Measurements from ENCODE around the gene SLC20A1. TPM values are rescaled to one million over a fixed set of nuclear protein-coding genes. Genes with fewer than 3 reads are reported as not detected.
A peak's percentile ranks its signal among the peaks of the same experiment; 100 is the strongest.
"Not testable (repeated sequence)": the region's sequence is repeated elsewhere in the genome, so short reads cannot be mapped to it uniquely, and the experiment has no call there.

The SLC20A1 gene
- total RNA-seq, 1 experiment from 2014 or later, result 209 TPM

DNA sequence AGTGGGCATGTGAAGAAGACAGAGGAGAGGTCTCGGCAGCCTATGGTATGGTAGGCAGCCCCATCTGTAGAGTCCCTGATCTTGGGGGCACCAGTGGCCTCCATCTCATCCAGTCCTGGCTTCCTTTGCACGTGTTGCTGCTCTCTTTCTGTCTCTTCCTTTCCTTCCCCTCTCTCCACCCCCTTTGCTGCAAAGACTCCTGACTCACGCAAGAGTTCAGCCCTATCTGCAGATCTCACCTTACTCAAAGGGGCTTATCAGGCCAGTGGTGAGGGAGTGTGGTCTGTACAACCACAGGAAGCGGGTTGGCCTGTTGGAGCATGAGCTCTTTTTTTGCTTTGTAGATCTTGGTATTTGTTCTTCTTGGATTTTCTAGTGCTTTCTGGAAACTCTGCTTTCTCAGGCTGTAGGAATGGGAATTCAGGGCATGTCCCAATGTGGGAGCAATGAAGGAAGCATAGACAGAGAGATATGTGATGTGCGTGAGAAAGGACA lies 60.5 kb downstream of the SLC20A1 start:
- Histone ChIP-seq H3K36me3 (ENCODE audit: low read depth, low read length) (no peaks in the 10 kb centered on the region), H3F3A (ENCODE audit: low read length, unreplicated experiment) (no peaks in the 10 kb centered on the region), H3K4me3 (ENCODE audit: low read length) (no peak overlapping the region), H3K9ac (ENCODE audit: low read length) (no peak overlapping the region), H2AFZ (ENCODE audit: low read length) (no peak overlapping the region), H3K4me1 (ENCODE audit: insufficient read depth, low read length) (peaks cover 10% of the 10 kb centered on the region), H3K27me3 (ENCODE audit: low read length) (no peaks in the 10 kb centered on the region), H3K4me2 (ENCODE audit: low read length) (peak overlapping the region; percentile 29; the same call in 1 of the 2 replicates), H3K27ac (ENCODE audit: low read length) (no peak overlapping the region), H4K20me1 (ENCODE audit: low read length) (no peaks in the 10 kb centered on the region), H3K79me2 (ENCODE audit: low read length) (no peaks in the 10 kb centered on the region), H3K9me2 (replicated peaks; ENCODE audit: low read length) (no peaks in the 10 kb centered on the region), H3K9me3 (ENCODE audit: low read length) (no peaks in the 10 kb centered on the region)
- ChIA-PET CTCF (no interaction called here), POLR2A (ENCODE audit: unreplicated experiment) (no interaction called here)
- TF ChIP-seq EZH2phosphoT487 (IDR thresholded peaks at IDR 0.05; ENCODE audit: borderline replicate concordance, low read length) (no peak), EZH2 (IDR thresholded peaks at IDR 0.05; ENCODE audit: low read length, unreplicated experiment) (no peak)
- TF ChIP-seq, protein P1, sequence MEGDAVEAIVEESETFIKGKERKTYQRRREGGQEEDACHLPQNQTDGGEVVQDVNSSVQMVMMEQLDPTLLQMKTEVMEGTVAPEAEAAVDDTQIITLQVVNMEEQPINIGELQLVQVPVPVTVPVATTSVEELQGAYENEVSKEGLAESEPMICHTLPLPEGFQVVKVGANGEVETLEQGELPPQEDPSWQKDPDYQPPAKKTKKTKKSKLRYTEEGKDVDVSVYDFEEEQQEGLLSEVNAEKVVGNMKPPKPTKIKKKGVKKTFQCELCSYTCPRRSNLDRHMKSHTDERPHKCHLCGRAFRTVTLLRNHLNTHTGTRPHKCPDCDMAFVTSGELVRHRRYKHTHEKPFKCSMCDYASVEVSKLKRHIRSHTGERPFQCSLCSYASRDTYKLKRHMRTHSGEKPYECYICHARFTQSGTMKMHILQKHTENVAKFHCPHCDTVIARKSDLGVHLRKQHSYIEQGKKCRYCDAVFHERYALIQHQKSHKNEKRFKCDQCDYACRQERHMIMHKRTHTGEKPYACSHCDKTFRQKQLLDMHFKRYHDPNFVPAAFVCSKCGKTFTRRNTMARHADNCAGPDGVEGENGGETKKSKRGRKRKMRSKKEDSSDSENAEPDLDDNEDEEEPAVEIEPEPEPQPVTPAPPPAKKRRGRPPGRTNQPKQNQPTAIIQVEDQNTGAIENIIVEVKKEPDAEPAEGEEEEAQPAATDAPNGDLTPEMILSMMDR (conservative IDR thresholded peaks at IDR 0.05; ENCODE audit: low read depth, low read length), result no peak
- DNase-seq (peak; percentile 41), ATAC-seq (no peak; the same call in 1 of the 2 replicates)
- no TSS peak for BruUV-seq (replicated peaks)
- intact Hi-C loops (cut with micrococcal nuclease), result no loop called here

DNA sequence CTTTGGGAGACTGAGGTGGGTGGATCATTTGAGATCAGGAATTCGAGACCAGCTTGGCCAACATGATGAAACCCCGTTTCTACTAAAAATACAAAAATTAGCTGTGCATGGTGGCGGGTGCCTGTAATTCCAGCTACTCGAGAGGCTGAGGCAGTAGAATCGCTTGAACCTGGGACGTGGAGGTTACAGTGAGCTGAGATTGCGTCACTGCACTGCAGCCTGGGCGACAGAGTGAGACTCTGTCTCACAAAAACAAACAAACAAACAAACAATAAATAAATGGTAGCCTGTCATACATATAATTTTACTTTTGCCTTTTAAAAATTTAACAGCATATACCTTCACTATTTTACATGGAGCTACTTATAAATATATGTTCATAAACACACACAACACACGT lies 61.2 kb downstream of the SLC20A1 start:
- H4K20me1 ChIP-seq (ENCODE audit: low read length); H3K79me2 ChIP-seq (ENCODE audit: low read length); ATAC-seq; H3K27ac ChIP-seq (ENCODE audit: low read length); H3K27me3 ChIP-seq (ENCODE audit: low read length); H3K4me2 ChIP-seq (ENCODE audit: low read length); POLR2A ChIA-PET (ENCODE audit: unreplicated experiment); H3K36me3 ChIP-seq (ENCODE audit: low read depth, low read length); DNase-seq; H3K4me3 ChIP-seq (ENCODE audit: low read length); BruUV-seq (replicated peaks); H3K9me2 ChIP-seq (replicated peaks; ENCODE audit: low read length); H3K9me3 ChIP-seq (ENCODE audit: low read length); H2AFZ ChIP-seq (ENCODE audit: low read length); H3K4me1 ChIP-seq (ENCODE audit: insufficient read depth, low read length); H3K9ac ChIP-seq (ENCODE audit: low read length); intact Hi-C loops (cut with micrococcal nuclease); H3F3A ChIP-seq (ENCODE audit: low read length, unreplicated experiment); CTCF ChIA-PET: not testable (repeated sequence)

DNA sequence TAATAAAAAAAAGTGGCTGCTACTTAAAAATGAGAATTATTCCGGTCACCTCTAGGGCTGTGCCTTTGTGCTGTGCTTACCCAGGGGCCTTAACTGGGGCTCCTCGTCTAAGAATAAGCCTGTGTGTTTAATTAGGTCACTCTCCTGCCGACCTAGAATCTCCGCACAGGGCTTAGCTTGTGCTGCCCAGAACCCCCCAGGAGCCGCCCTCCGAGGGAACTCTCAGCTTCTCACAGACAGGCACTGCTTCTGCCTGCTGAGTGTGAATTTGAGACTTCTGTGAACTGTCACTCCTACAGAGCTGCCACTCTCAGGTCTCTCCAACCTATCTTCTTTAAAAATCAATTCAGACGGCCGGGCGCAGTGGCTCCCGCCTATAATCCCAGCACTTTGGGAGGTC lies 63.2 kb downstream of the SLC20A1 start:
- no peaks in the 10 kb centered on the region for H3K79me2 ChIP-seq (ENCODE audit: low read length)
- H3K9ac ChIP-seq (ENCODE audit: low read length), result no peak overlapping the region
- no peak overlapping the region for H3K27ac ChIP-seq (ENCODE audit: low read length)
- DNase-seq (no peak), ATAC-seq (no peak)
- intact Hi-C loops (cut with micrococcal nuclease), result no loop called here
- ChIA-PET POLR2A (ENCODE audit: unreplicated experiment) (no interaction called here), CTCF (no interaction called here)
- no peaks in the 10 kb centered on the region for H3K9me2 ChIP-seq (replicated peaks; ENCODE audit: low read length)
- H3K36me3 ChIP-seq (ENCODE audit: low read depth, low read length), result no peaks in the 10 kb centered on the region
- H3K4me1 ChIP-seq (ENCODE audit: insufficient read depth, low read length), result peaks cover 18% of the 10 kb centered on the region
- no peak overlapping the region for H3K4me3 ChIP-seq (ENCODE audit: low read length)
- no peak overlapping the region for H3K4me2 ChIP-seq (ENCODE audit: low read length)
- no peaks in the 10 kb centered on the region for H4K20me1 ChIP-seq (ENCODE audit: low read length)
- no peak overlapping the region for H2AFZ ChIP-seq (ENCODE audit: low read length)
- BruUV-seq (replicated peaks), result no TSS peak
- H3K27me3 ChIP-seq (ENCODE audit: low read length), result no peaks in the 10 kb centered on the region
- TF ChIP-seq EZH2 (IDR thresholded peaks at IDR 0.05; ENCODE audit: low read length, unreplicated experiment) (no peak), EZH2phosphoT487 (IDR thresholded peaks at IDR 0.05; ENCODE audit: borderline replicate concordance, low read length) (no peak)
- TF ChIP-seq, protein P1 (conservative IDR thresholded peaks at IDR 0.05; ENCODE audit: low read depth, low read length), result no peak
- no peaks in the 10 kb centered on the region for H3F3A ChIP-seq (ENCODE audit: low read length, unreplicated experiment)
- H3K9me3 ChIP-seq (ENCODE audit: low read length), result no peaks in the 10 kb centered on the region

Measured in PC-3 (cell line).